Measurements from ENCODE around the gene NECTIN3.

NECTIN3 gene

DNA sequence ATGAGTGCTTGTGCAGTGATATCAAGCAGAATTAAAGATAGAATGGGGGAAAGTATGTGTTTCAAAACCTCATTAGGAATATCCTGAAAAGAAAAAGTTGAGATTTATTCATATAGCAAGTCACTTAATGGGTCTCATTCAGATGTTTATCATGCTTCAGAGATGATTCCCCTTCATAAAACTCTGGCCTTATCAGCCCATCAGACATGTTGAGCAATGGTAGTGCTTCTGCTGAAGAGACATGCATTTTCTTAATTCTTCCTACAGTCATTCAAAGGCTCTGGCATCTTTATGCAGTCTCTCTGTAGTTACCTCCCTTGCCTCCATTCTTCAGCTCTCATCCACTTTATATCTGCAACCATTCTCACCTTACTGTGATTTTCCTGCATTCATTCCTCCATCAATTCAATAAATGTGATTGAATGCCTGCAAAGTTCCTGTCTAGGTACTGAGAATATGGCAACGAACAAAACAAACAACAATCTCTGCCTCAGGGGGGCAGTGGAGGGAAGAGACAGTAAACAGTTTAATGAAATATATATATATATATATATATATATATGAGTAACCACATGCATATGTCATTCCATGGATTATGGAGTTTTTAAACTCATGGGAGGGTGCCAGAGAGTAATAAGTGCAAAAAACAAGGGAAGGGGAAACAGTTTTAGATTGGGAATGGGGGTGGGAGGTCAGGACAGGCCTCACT is 138.5 kb downstream of the NECTIN3 start:
- no peak for DNase-seq (ENCODE audit: low spot score)

DNA sequence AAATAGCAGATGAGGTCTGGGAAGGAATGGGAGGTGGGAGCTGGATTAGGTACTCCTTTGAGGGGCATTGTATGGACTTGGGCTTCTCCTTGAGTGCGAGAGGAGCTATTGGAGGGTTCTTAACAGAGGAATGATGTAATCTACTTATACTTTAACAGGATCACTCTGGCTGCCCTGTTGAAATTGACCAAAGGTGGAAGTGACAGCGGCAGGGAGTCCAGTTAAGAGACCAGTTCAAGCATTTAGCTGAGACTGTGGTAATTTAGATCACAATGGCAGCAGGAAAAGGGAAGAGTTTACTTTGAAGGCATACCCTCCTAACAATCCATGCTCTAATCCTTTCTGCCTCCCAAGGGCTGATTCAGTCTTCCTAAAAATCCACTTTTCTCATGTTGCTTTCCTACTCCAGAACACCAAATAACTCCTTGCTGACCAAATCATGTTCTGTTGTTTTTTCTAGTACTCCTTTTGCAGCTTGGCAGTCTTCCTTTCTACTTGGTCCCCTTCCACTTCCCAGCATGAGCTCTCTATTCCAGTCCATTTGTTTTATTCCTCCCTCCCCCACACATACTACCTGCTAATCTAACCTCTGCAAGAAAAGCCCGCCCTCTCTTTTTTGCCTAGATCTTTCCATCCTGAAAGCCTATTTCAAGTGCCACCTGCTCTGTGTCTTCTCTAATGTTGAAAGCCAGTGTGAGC is 139.4 kb downstream of the NECTIN3 start:
- DNase-seq (ENCODE audit: low spot score): no peak

DNA sequence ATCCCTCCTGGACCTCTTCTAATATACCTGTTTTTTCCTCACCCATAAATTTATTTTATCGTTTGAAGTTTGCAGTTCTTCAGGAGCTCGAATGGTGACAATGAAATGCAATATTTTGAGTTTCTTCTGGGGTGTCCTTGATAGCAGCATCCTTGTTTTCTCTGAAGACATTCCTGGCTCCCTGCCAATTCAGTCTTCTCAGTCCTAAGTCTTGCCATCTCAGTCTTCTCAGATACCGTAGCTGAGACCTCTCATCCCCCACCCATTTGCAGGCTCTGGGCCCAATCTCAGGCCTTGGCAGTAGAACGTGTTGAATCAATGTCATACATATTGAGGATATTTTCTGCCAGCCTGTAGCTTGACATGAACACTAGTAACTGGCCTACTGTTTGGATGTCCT is 140.9 kb downstream of the NECTIN3 start:
- no peak for DNase-seq (ENCODE audit: low spot score)

DNA sequence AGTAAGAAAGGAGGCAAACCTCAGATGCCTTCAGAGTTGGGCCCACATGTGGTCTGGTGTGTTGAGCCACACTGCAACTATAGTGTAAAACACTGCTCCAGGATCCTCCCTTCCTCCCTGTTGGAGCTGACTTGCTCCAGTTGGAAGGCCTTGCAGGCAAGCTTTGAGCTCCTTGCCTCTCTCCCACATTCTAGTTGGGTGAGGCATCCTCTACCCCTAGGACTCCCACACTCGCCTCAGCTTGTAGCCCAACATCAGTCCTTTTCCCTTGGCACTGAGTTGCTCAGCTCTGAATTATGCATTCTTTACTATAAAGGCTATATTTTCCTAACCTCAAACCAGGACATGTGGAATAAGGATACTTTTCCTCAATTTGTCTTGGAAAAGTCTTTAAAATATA is 143.9 kb downstream of the NECTIN3 start:
- no peak for DNase-seq (ENCODE audit: low spot score)

DNA sequence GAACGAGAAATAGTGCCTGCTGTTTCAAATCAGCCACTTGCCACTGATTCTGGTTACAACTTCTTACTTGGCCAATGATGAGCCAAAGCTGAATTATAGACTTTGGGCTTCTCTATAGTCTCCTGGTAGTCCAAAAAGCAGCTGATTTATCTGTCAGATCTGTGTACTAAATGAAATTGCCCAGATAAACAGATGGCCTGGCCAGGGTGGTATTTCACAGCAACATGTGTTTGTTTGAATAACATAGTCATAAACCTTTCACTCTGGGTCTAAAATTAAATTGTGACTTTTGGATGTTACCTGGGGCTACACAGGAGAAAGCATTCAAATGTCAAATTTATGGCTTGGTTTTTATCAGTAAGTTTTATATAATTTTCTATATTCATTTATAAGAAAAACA is 147.0 kb downstream of the NECTIN3 start:
- DNase-seq (ENCODE audit: low spot score): no peak

DNA sequence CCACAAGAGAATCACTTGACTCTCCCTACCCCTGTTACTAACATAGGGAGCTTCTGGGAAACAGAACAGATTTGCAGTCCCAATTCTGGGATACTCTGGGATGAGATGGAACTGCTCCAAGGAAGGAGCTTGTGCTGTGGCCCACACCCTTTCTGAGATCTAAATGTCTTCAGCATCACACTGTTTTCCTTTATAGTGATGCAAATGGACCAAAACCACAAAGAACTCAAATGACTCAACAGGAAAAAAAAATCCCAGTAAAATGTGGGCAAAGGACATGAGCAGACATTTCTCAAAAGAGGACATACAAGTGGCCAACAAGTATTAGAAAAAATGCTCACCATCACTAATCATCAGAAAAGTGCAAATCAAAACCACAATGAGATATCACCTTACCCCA is 155.6 kb downstream of the NECTIN3 start:
- no peak for DNase-seq (ENCODE audit: low spot score)

DNA sequence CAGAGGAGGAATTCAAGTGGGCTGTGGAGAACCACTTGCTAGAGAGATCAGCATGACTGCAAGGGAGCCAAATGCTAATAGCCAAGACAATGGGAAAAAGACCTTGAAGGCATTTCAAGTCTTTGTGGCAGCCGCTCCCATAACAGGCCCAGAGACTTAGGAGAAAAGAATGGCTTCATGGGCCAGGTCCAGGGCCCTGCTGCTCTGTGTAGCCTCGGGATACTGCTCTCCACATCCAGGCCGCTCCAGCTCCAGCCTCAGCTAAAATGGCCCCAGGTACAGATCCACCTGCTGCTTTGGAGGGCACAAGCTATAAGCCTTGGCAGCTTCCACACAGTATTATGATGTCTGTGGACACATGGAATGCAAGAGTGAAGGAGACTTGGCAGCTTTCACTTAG is 157.7 kb downstream of the NECTIN3 start:
- DNase-seq (ENCODE audit: low spot score): no peak

DNA sequence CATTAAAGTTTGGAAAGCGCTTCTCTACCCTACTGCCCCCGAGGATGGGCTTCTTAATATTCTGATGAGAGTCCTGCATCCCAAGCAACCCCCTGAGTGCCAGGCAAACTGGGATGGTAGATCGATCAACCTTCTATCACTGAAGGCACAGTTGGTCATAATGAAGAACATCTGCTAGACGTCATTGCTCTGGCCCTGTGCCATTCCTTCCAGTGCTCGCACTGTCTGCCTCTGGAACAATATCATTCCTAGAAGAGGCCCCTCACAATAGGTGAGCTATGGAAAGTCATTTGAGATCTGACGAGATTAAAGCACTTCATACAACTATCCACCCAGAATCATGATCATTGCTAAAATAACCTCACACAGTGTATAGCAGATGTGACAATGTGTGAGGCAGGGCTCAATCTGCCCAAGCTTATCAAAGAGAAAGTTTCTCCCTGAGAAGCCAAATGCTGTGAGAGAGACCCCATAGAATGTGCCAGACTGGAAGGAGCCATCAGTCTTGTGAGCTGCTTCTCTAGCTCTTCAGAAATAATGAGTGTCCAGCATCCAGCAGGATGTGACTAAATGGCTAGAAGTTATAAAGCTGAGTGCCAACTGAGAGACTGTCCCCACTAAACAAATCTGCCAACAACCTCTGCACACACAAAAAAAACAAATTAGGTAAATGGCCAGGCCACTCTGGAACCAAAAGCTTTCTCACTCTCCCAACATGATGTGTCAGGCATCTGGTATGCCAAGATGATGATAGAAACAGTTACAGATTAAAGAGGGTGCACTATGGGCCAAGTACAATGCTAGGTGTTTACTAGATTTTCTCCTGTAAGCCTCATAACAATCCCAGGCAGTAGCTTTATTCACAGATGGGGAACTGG is 165.5 kb downstream of the NECTIN3 start:
- no peak for DNase-seq (ENCODE audit: low spot score)

DNA sequence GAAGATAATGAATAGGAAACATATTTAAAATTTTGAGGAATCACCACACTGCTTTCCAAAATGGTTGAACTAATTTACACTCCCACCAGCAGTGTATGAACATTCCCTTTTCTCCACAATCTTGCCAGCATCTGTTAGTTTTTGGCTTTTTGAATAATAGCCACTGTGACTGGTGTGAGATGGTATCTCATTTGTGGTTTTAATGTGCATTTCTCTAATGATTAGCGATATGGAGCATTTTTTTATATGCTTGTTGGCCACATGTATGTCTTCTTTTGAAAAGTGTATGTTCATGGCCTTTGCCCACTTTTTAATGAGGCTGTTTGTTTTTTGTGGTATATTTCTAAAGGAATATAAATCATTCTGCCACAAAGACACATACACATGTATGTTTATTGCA is 166.3 kb downstream of the NECTIN3 start:
- DNase-seq (ENCODE audit: low spot score): no peak

DNA sequence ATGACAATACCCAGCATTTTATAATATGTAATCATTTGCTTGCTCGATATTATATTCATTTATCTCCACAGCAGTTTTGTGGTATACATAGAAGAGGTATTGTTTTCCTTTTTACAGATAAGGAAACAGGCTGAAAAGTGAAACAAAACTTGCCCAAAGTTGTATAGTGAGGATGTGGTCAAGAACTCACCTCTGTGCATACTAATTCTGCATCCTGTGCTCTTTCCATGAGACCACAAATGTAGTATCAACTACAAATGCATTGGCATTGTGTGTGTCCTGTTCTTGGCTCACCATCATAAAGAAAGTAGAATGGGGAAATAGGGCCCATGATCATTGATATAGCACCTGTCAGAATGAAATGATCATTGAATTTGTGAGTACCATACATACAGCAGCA is 167.3 kb downstream of the NECTIN3 start:
- no peak for DNase-seq (ENCODE audit: low spot score)

DNA sequence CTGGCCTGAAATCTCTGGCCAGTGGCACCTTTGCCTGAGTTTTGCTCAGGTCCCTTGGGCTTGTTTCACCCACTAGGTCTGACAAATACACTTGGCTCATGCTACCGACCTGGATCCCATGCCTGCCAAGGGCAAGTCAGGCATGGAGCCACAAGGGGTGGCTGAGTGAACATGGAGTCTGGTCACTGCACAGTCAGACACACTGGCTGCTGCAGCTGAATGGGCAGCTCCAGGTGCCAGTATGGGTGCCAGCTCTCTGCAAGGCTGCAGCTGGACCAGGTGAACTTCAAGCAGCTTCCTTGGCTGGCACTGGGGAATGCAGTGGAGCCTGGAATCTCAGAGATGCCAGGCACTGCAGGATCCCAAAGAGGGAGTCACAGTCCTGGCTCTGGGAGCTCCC is 170.3 kb downstream of the NECTIN3 start:
- no peak for DNase-seq (ENCODE audit: low spot score)

All from iPS-NIHi11 (cell line).